ENCODE measurements around the gene SNUPN. TPM values are rescaled to one million over a fixed set of nuclear protein-coding genes. Genes with fewer than 3 reads are reported as not detected.
"Not testable (repeated sequence)": the region's sequence is repeated elsewhere in the genome, so short reads cannot be mapped to it uniquely, and the experiment has no call there.

The SNUPN gene
- total RNA-seq, 2 donors from 2014 or later: 14.9 to 16.8 TPM

GRCh38 chr15:75559360-75559759 is 66.2 kb downstream of the SNUPN start:
- ATAC-seq; DNase-seq; intact Hi-C loops (cut with DNase I, micrococcal nuclease): not testable (repeated sequence)

DNA sequence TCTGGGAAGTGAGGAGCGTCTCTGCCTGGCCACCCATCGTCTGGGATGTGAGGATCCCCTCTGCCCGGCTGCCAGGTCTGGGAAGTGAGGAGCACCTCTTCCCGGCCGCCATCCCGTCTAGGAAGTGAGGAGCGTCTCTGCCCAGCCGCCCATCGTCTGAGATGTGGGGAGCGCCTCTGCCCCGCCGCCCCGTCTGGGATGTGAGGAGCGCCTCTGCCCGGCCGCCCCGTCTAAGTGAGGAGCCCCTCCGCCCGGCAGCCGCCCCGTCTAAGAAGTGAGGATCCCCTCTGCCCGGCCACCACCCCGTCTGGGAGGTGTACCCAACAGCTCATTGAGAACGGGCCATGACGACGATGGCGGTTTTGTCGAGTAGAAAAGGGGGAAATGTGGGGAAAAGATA is 66.6 kb downstream of the SNUPN start:
- DNase-seq; intact Hi-C loops (cut with DNase I, micrococcal nuclease); ATAC-seq: not testable (repeated sequence)

GRCh38 chr15:75554717-75555116 is 70.8 kb downstream of the SNUPN start:
- no peak for DNase-seq
- intact Hi-C loops (cut with DNase I, micrococcal nuclease): no loop called here
- ATAC-seq: no peak

GRCh38 chr15:75553659-75554058 is 71.9 kb downstream of the SNUPN start:
- ATAC-seq (no peak), DNase-seq (no peak)
- intact Hi-C loops (cut with DNase I, micrococcal nuclease): no loop called here

- intact Hi-C loops (cut with DNase I, micrococcal nuclease): no loop called here
- no peak for ATAC-seq
Measured at GRCh38 chr15:75551091-75551490, 74.4 kb downstream of the SNUPN start.

More at GRCh38 chr15:75551091-75551490, 74.4 kb downstream of the SNUPN start:
- no peak for DNase-seq

Other genes starting within 250 kb of the SNUPN start
- 10 to 100 TPM; 45.7 to 56.1 TPM for gene SIN3A, start 174.0 kb downstream of the SNUPN start, total RNA-seq
- 10 to 100 TPM; 39.3 to 39.6 TPM for gene PTPN9, start 46.4 kb downstream of the SNUPN start, total RNA-seq
- gene IMP3, start 14.5 kb upstream of the SNUPN start, total RNA-seq: 10 to 100 TPM; 53.9 to 61.3 TPM
- 10 to 100 TPM; 24.3 to 29.3 TPM for gene SNX33, start 22.2 kb upstream of the SNUPN start, total RNA-seq
- gene CSPG4, start 87.1 kb upstream of the SNUPN start, total RNA-seq: 10 to 100 TPM in 1 of 2 donors, 1 to 10 TPM in 1; 2.1 to 12.2 TPM
- 10 to 100 TPM; 16.0 to 19.4 TPM for gene UBE2Q2, start 217.7 kb upstream of the SNUPN start, total RNA-seq